SH-SY5Y (cell line): ENCODE data around the gene SLC66A1.

Source experiments
- GATA2 ChIP-seq: IDR thresholded peaks from 2 replicates; pipeline ENCODE4 v1.6.1; 2011; ENCODE audit warnings: mild to moderate bottlenecking, low read depth, low read length
- GATA3 ChIP-seq: IDR thresholded peaks from 2 replicates; pipeline ENCODE4 v1.6.1; 2011; ENCODE audit warnings: low read depth, mild to moderate bottlenecking, low read length, moderate library complexity

- TF ChIP-seq GATA2 (no peak), GATA3 (no peak)
These were observed 2.9 kb upstream of the SLC66A1 start for GRCh38 chr1:19309123-19309813.
